ENCODE data around the gene BMP8B. TPM values are rescaled to one million over a fixed set of nuclear protein-coding genes. Genes with fewer than 3 reads are reported as not detected.

The BMP8B gene
- polyA plus RNA-seq, 3 donors = 0.14 to 1.3 (median 0.24) TPM

- Mint-ChIP-seq H3K4me1 (no peaks in the 10 kb centered on the region), H3K36me3 (peaks cover 89 to 97% of the 10 kb centered on the region in 2 donors), H3K27ac (no peak overlapping the region), H3K27me3 (ENCODE audit: low read depth in 3 of 3) (no peaks in the 10 kb centered on the region), H3K4me3 (no peak overlapping the region), H3K9me3 (no peaks in the 10 kb centered on the region)
- no peaks in the 10 kb centered on the region for H4K20me1 ChIP-seq (ENCODE audit: insufficient read depth, low read length)
- H3K27ac ChIP-seq (ENCODE audit: low read depth in 1 of 2, low read length in 2 of 2) = no peak overlapping the region
- no peaks in the 10 kb centered on the region for H3K4me1 ChIP-seq (ENCODE audit: control insufficient read depth in 1 of 2, insufficient read depth in 2 of 2, low read length in 2 of 2)
- 94% methylated on average over 12 of the region's 16 CpGs for WGBS (ENCODE audit: insufficient coverage)
- H3K4me2 ChIP-seq (replicated peaks; ENCODE audit: extremely low read depth, low read length, poor library complexity, severe bottlenecking) = no peak overlapping the region
- peaks cover 96 to 99% of the 10 kb centered on the region in 2 donors for H3K36me3 ChIP-seq (replicated peaks in 1 of 2; ENCODE audit: control insufficient read depth in 1 of 2, insufficient read depth in 2 of 2, low read length in 2 of 2)
- H3K27me3 ChIP-seq (ENCODE audit: control insufficient read depth in 2 of 2, insufficient read depth in 2 of 2, low read length in 2 of 2) = no peaks in the 10 kb centered on the region
- TF ChIP-seq CTCF (IDR thresholded peaks at IDR 0.05) = no peak
- no peaks in the 10 kb centered on the region for H3K9me3 ChIP-seq (replicated peaks in 1 of 2; ENCODE audit: control insufficient read depth in 1 of 2, insufficient read depth in 1 of 2, low read length in 2 of 2)
- no peak overlapping the region for H3K9ac ChIP-seq (ENCODE audit: insufficient read depth, low read length, poor library complexity, severe bottlenecking)
- no peaks in the 10 kb centered on the region for H3K79me2 ChIP-seq (ENCODE audit: insufficient read depth, low read length)
- no peak for DNase-seq
- no peak overlapping the region for H3K4me3 ChIP-seq (replicated peaks in 1 of 3; ENCODE audit: low read depth in 2 of 3, low read length in 3 of 3)
- intact Hi-C loops (cut with micrococcal nuclease) = no loop called here
- no peak overlapping the region for H2AFZ ChIP-seq (ENCODE audit: insufficient read depth, low read depth, low read length, poor library complexity, severe bottlenecking)
Observed at GRCh38 chr1:39753132-39754025, 35.3 kb downstream of the BMP8B start.

- no peaks in the 10 kb centered on the region for H3K4me1 Mint-ChIP-seq
- Histone ChIP-seq H3K9me3 (replicated peaks in 1 of 2; ENCODE audit: control insufficient read depth in 1 of 2, insufficient read depth in 1 of 2, low read length in 2 of 2) (no peaks in the 10 kb centered on the region), H3K4me1 (ENCODE audit: control insufficient read depth in 1 of 2, insufficient read depth in 2 of 2, low read length in 2 of 2) (no peaks in the 10 kb centered on the region), H3K4me3 (replicated peaks in 1 of 3; ENCODE audit: low read depth in 2 of 3, low read length in 3 of 3) (no peak overlapping the region), H3K4me2 (replicated peaks; ENCODE audit: extremely low read depth, low read length, poor library complexity, severe bottlenecking) (no peak overlapping the region), H3K79me2 (ENCODE audit: insufficient read depth, low read length) (no peaks in the 10 kb centered on the region), H3K27me3 (ENCODE audit: control insufficient read depth in 2 of 2, insufficient read depth in 2 of 2, low read length in 2 of 2) (no peaks in the 10 kb centered on the region), H3K9ac (ENCODE audit: insufficient read depth, low read length, poor library complexity, severe bottlenecking) (no peak overlapping the region), H3K27ac (ENCODE audit: low read depth in 1 of 2, low read length in 2 of 2) (no peak overlapping the region), H3K36me3 (replicated peaks in 1 of 2; ENCODE audit: control insufficient read depth in 1 of 2, insufficient read depth in 2 of 2, low read length in 2 of 2) (peaks cover 99% of the 10 kb centered on the region in 2 donors), H4K20me1 (ENCODE audit: insufficient read depth, low read length) (no peaks in the 10 kb centered on the region), H2AFZ (ENCODE audit: insufficient read depth, low read depth, low read length, poor library complexity, severe bottlenecking) (no peak overlapping the region)
- H3K27me3 Mint-ChIP-seq (ENCODE audit: low read depth in 3 of 3) = no peaks in the 10 kb centered on the region
- DNase-seq = no peak
- WGBS (ENCODE audit: insufficient coverage) = 98% methylated on average over 4 of the region's 6 CpGs
- no peak overlapping the region for H3K27ac Mint-ChIP-seq
- H3K4me3 Mint-ChIP-seq = no peak overlapping the region
- intact Hi-C loops (cut with micrococcal nuclease) = no loop called here
- H3K36me3 Mint-ChIP-seq = peaks cover 89 to 96% of the 10 kb centered on the region in 2 donors
- no peaks in the 10 kb centered on the region for H3K9me3 Mint-ChIP-seq
- no peak for TF ChIP-seq CTCF (IDR thresholded peaks at IDR 0.05)
Observed at GRCh38 chr1:39752703-39753102, 36.0 kb downstream of the BMP8B start.

All from CD14-positive monocyte (primary cell).